HG03095 (cell line): ENCODE measurements around the gene UBTF.
A peak's percentile ranks its signal among the peaks of the same experiment; 100 is the strongest.

Experiments
- ATAC-seq: cut with Tn5 transposase; IDR thresholded peaks from one replicate; pipeline ENCODE4 v1.9.1; 2021; ENCODE audit warnings: moderate library complexity; ENCODE audit not compliant: unreplicated experiment

UBTF gene

GRCh38 chr17:44219616-44220212 is at the start of gene UBTF:
Gene UBTF (minus strand): TSS chr17:44219675. CDS start chr17:44218229, 1,446 bp downstream.
- ATAC-seq: peak; percentile 9

GRCh38 chr17:44268709-44269534 is 49.4 kb upstream of the UBTF start:
- no peak for ATAC-seq

GRCh38 chr17:44267818-44268490 is 48.5 kb upstream of the UBTF start, which contains the start of gene SLC4A1:
Gene SLC4A1 (minus strand): TSS chr17:44268135. CDS start chr17:44262866, 5,269 bp downstream.
- ATAC-seq: no peak

GRCh38 chr17:44267165-44267455 is 47.6 kb upstream of the UBTF start:
- ATAC-seq: no peak

- no peak for ATAC-seq
These were observed 47.1 kb upstream of the UBTF start for GRCh38 chr17:44266402-44267164.

- no peak for ATAC-seq
These were observed 43.9 kb upstream of the UBTF start for GRCh38 chr17:44263345-44263902.

- no peak for ATAC-seq
These were observed 43.3 kb upstream of the UBTF start for GRCh38 chr17:44262654-44263225.

GRCh38 chr17:44260296-44260695 is 40.8 kb upstream of the UBTF start:
- ATAC-seq: no peak

- no peak for ATAC-seq
These were observed 39.4 kb upstream of the UBTF start for GRCh38 chr17:44258811-44259351.

- no peak for ATAC-seq
These were observed 38.6 kb upstream of the UBTF start for GRCh38 chr17:44257815-44258760.

- ATAC-seq: no peak
These were observed 37.2 kb upstream of the UBTF start for GRCh38 chr17:44256671-44257070.

GRCh38 chr17:44255915-44256314 is 36.4 kb upstream of the UBTF start:
- no peak for ATAC-seq

- no peak for ATAC-seq
These were observed 35.1 kb upstream of the UBTF start for GRCh38 chr17:44254361-44255095.

- ATAC-seq: no peak
These were observed 33.5 kb upstream of the UBTF start for GRCh38 chr17:44253006-44253405.

- no peak for ATAC-seq
These were observed 31.6 kb upstream of the UBTF start for GRCh38 chr17:44251062-44251461.

GRCh38 chr17:44249501-44250246 is 30.2 kb upstream of the UBTF start:
- ATAC-seq: no peak

- no peak for ATAC-seq
These were observed 28.6 kb upstream of the UBTF start for GRCh38 chr17:44247876-44248736.
